SHP77 (cell line): ENCODE results near the gene LRPPRC.

ENCODE experiments used
- DNase-seq, 2 experiments: peaks; one replicate each; lab custom pipeline; 2025; lab: John Stamatoyannopoulos, UW

LRPPRC gene

GRCh38 chr2:43854671-43855070, 141.1 kb downstream of the LRPPRC start:
- DNase-seq = no peak

GRCh38 chr2:43853141-43854081, 142.4 kb downstream of the LRPPRC start:
- no peak for DNase-seq

GRCh38 chr2:43852196-43852730, 143.5 kb downstream of the LRPPRC start:
- no peak for DNase-seq

GRCh38 chr2:43851011-43851980, 144.5 kb downstream of the LRPPRC start:
- DNase-seq = no peak

GRCh38 chr2:43848214-43848613, 147.6 kb downstream of the LRPPRC start:
- no peak for DNase-seq

- DNase-seq = no peak
Measured at GRCh38 chr2:43846140-43846793, 149.5 kb downstream of the LRPPRC start.

- DNase-seq = no peak
Measured at GRCh38 chr2:43845181-43845580, 150.6 kb downstream of the LRPPRC start.

GRCh38 chr2:43842866-43843226, 152.9 kb downstream of the LRPPRC start:
- DNase-seq = no peak

GRCh38 chr2:43841949-43842865, 153.6 kb downstream of the LRPPRC start:
- DNase-seq = no peak

- no peak for DNase-seq
Measured at GRCh38 chr2:43840965-43841364, 154.8 kb downstream of the LRPPRC start.

- DNase-seq = no peak
Measured at GRCh38 chr2:43839776-43840564, 155.8 kb downstream of the LRPPRC start.

GRCh38 chr2:43838560-43839267, 157.1 kb downstream of the LRPPRC start, which contains the start of the genes ABCG5 and ABCG8:
Gene ABCG5, minus strand, starts transcription at chr2:43838839. Its CDS starts 160 bp downstream, at chr2:43838679.
Gene ABCG8, plus strand, starts transcription at chr2:43838971. Its CDS starts 83 bp downstream, at chr2:43839054.
- no peak for DNase-seq

- DNase-seq = no peak
Measured at GRCh38 chr2:43837831-43838559, 157.8 kb downstream of the LRPPRC start.

GRCh38 chr2:43837033-43837432, 158.8 kb downstream of the LRPPRC start:
- no peak for DNase-seq
